Common myeloid progenitor, CD34-positive (primary cell): ENCODE results near the gene LMLN. TPM values are rescaled to one million over a fixed set of nuclear protein-coding genes. Genes with fewer than 3 reads are reported as not detected.
"Not testable (repeated sequence)": the region's sequence is repeated elsewhere in the genome, so short reads cannot be mapped to it uniquely, and the experiment has no call there.

Source experiments
- CTCF ChIA-PET: fragments of 350-600 bp; sonication (Branson Sonifier 250); formaldehyde crosslinking; loops from one replicate; lab custom pipeline; 2021; ENCODE audit warnings: antibody characterized with exemption; lab: Charles Lee
- POLR2A ChIA-PET: fragments of 350-600 bp; sonication (Branson Sonifier 250); formaldehyde crosslinking; loops from one replicate; lab custom pipeline; 2021; ENCODE audit warnings: antibody characterized with exemption; lab: Charles Lee
- DNase-seq, 3 donors: peaks; one replicate each; pipeline versions ENCODE4 v3.0.0 to v3.0.0-alpha.2; 2013
- H3K27ac ChIP-seq, 2 experiments: 1 replicate in 1 of 2; 2 replicates in 1 of 2; pipeline ENCODE4 v1.7.0; 2013; ENCODE audit warnings: inconsistent platforms in 2 of 2, low read length in 2 of 2, mild to moderate bottlenecking in 2 of 2, low read depth in 1 of 2, moderate library complexity in 1 of 2; ENCODE audit not compliant: severe bottlenecking in 2 of 2, insufficient read depth in 1 of 2, poor library complexity in 1 of 2
- H3K27me3 ChIP-seq, 5 experiments: replicated peaks in 2 of 5; 1 replicate in 3 of 5; 2 replicates in 2 of 5; pipeline versions ENCODE4 v1.6.1 to v1.7.0; 2013; ENCODE audit warnings: low read length in 4 of 5, mild to moderate bottlenecking in 2 of 5, moderate library complexity in 2 of 5, inconsistent platforms in 1 of 5; ENCODE audit not compliant: insufficient read depth in 5 of 5, control insufficient read depth in 4 of 5
- H3K36me3 ChIP-seq, 4 experiments: 1 replicate in 2 of 4; 2 replicates in 2 of 4; pipeline versions ENCODE4 v1.6.1 to v1.7.0; 2013; ENCODE audit warnings: low read length in 3 of 4, control low read depth in 1 of 4, mild to moderate bottlenecking in 1 of 4; ENCODE audit not compliant: control insufficient read depth in 4 of 4, insufficient read depth in 4 of 4
- H3K4me1 ChIP-seq, 4 experiments: 1 replicate in 3 of 4; 2 replicates in 1 of 4; pipeline versions ENCODE4 v1.6.1 to v1.7.1; 2013; ENCODE audit warnings: low read length in 3 of 4, mild to moderate bottlenecking in 3 of 4, control low read depth in 1 of 4, inconsistent platforms in 1 of 4, moderate library complexity in 1 of 4; ENCODE audit not compliant: control insufficient read depth in 4 of 4, insufficient read depth in 4 of 4; ENCODE audit errors: control extremely low read depth in 1 of 4
- H3K4me3 ChIP-seq, 7 experiments: 1 replicate in 4 of 7; 2 replicates in 3 of 7; pipeline versions ENCODE4 v1.5.1 to v1.7.0; 2013; ENCODE audit warnings: mild to moderate bottlenecking in 7 of 7, low read length in 6 of 7, moderate library complexity in 6 of 7, inconsistent platforms in 2 of 7, low read depth in 2 of 7, control low read depth in 1 of 7; ENCODE audit not compliant: insufficient read depth in 4 of 7, control insufficient read depth in 1 of 7; ENCODE audit errors: extremely low read depth in 1 of 7
- H3K9me3 ChIP-seq, 5 experiments: 1 replicate in 4 of 5; 2 replicates in 1 of 5; pipeline versions ENCODE4 v1.6.1 to v1.7.1; 2013; ENCODE audit warnings: low read length in 4 of 5, mild to moderate bottlenecking in 2 of 5, inconsistent platforms in 1 of 5, low read depth in 1 of 5, moderate library complexity in 1 of 5; ENCODE audit not compliant: control insufficient read depth in 4 of 5, insufficient read depth in 2 of 5; ENCODE audit errors: control extremely low read depth in 1 of 5
- WGBS: methylation state at CpG from one replicate; pipeline ENCODE4 v1.1.5; 2013; ENCODE audit not compliant: insufficient coverage; 5-methylcytosine and 5-hydroxymethylcytosine counted together
- polyA plus RNA-seq: library from polyadenylated mRNA; unstranded; fragments of 120-200 nt; gene quantifications from one replicate; pipeline ENCODE4 v1.2.1, GENCODE V29; 2013

Gene LMLN
- 4.4 TPM for polyA plus RNA-seq

DNA sequence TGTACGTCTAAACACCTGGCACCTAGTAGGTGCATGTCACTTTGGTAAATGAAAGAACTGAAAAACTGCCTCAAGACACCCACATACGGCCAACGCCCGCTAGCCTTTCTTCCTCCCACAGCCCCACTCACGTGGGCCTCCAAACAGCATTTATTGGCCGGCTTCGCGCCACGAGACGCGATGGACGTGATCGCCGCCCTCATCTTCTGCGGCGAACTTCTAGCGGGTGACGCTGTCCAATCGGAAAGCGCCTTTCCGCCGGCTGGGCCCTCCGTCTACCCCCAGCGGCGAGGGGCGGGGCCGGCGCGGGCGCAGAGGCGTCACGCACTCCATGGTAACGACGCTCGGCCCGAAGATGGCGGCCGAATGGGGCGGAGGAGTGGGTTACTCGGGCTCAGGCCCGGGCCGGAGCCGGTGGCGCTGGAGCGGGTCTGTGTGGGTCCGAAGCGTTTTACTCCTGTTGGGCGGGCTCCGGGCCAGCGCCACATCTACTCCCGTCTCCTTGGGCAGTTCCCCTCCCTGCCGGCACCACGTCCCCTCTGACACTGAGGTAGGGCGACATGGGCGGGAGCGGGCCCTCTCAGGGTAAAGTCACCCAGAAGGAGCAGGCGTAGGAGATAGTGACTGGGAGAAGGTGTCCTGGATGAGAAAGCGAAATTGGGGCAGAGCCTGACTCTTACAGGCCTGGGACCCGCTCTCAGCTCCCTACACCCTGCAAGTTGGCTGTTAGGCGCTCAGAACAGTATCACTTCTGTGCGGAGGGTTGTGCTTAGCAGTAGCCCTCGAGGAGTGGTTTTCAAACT is at the start of gene LMLN:
LMLN (plus strand) TSS at position 327 of the 803 bp plus-strand sequence; CDS start at position 356, 29 bp downstream.
- peaks cover 5 to 54% (median 26%) of the 10 kb centered on the region in 4 experiments for H3K4me1 ChIP-seq
- CTCF ChIA-PET, result no interaction called here

DNA sequence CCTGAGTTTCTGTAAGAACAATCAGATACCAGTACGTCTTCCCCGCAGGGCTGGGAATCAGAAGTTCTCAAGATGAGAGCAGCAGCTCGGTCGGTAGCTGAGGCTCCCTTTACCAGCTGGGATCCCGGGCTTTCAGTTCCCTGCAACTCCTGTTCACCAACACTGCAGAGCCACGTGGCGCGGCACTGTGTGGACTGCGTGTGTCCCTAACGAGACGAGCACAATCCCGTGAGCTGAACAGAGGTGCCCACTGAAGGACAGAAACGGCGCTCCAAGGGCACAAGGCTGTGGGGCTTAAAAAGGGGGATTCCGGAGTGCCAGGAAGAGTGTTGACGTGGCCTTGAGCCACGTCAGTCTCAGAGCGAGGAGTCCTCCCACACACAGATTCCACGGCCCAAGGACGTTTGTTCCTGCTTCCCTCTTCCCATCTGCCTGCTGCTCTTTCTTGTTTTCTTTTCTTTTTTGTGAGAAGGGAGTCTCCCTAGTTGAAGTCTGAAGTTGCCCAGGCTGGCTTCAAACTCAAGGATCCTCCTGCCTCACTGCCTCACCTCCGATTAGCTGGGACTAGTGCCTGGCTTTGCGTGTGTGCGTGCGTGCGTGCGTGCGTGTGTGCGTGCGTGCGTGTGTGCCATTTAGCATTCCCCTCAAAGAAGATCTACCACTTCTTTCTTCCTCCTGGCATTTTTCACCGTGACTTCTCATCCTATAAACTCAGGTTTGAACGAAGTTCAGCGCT is 47.1 kb upstream of the LMLN start:
- ChIA-PET POLR2A (no interaction called here), CTCF (interaction anchor here (1.0 to 1.2 kb wide), 3 partner anchors 15 to 29 kb away, joined by 4 to 5 read pairs (median 4); no protein-coding TSS in a partner anchor)
- Histone ChIP-seq H3K27ac (no peak overlapping the region), H3K4me3 (no peak overlapping the region), H3K36me3 (peaks cover 0 to 5% (median 0%) of the 10 kb centered on the region in 4 experiments), H3K27me3 (no peaks in the 10 kb centered on the region), H3K9me3 (no peaks in the 10 kb centered on the region), H3K4me1 (no peaks in the 10 kb centered on the region)
- no peak for DNase-seq
- 96% methylated on average over 27 of the region's 33 CpGs for WGBS

More for the DNA sequence above, at the start of gene LMLN:
- WGBS, result 0% methylated on average over 50 of the region's 62 CpGs
- DNase-seq, result peak; percentile 96 to 99 (median 98)
- Histone ChIP-seq H3K4me3 (peak within 1 kb of the TSS; percentile 80 to 97 (median 92)), H3K27ac (peak within 1 kb of the TSS; percentile 65 to 77), H3K27me3 (no peaks in the 10 kb centered on the region), H3K9me3 (no peaks in the 10 kb centered on the region), H3K36me3 (peaks cover 4 to 23% (median 15%) of the 10 kb centered on the region in 4 experiments)
- POLR2A ChIA-PET, result no interaction called here

DNA sequence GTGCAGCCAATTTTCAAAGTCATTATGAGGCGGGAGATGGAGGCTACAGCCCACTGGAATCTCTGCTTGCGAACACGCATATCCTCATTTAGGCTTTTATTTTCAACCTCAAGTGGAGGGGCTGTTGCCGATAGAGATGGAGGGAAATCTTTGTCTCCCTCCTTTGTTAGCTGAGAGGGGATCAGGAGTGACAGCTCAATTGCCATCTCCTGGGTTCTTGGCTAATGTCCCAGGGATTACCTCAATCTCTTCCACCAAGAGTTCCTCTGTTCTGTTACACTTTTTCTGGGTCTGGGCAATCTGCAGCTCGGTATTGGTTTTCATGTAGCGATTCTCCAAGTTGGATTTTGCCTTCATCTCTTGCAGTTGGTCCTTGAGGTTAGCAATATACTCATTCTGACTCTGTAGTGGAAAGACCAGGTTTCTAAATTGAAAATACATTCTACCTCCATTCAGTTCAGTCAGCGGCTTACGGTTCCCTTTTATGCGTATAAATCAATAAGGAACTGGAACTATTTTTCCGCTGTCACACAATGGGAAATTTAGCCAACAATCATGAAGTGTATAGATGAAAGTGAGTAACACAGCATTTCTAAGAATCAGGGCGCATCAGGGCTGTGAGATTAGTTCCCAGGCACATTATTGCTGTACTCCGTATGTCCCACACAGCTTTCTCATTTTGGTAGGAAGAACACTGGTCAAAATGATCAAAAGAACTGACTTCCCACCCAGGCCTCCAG is 46.2 kb upstream of the LMLN start:
- CTCF ChIA-PET, result no interaction called here
- DNase-seq, result no peak
- POLR2A ChIA-PET, result no interaction called here
- Histone ChIP-seq H3K4me1 (no peaks in the 10 kb centered on the region), H3K4me3 (no peak overlapping the region), H3K9me3 (no peaks in the 10 kb centered on the region), H3K27me3 (no peaks in the 10 kb centered on the region), H3K27ac (no peak overlapping the region), H3K36me3 (peaks cover 0 to 5% (median 0%) of the 10 kb centered on the region in 4 experiments)
- 98% methylated on average over 9 of the region's 12 CpGs for WGBS

- H3K27ac ChIP-seq, H3K9me3 ChIP-seq, H3K4me1 ChIP-seq, H3K36me3 ChIP-seq, CTCF ChIA-PET, POLR2A ChIA-PET, H3K27me3 ChIP-seq, DNase-seq, H3K4me3 ChIP-seq: not testable (repeated sequence)
- WGBS, result 90% methylated on average over 20 of the region's 24 CpGs
These were observed 38.4 kb upstream of the LMLN start for GRCh38 chr3:197921429-197922275.

DNA sequence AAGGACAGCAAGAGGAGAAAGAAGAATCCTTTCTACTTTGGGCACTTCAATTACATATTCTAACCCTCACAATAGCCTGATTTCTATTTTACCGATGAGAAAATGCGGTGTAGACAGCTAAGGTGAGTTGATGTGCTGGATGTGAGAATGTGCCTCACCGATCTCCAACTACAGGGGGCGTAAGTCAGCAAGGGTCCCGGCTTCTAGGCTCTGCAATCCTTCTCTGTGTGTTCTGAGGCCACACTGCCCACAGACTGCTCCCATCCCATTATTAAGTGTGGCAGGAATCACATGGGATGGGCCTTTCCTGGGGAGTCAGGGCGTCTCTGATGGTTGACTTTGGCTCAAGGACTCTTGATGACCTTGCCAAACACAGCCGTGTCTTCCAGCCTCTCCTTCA is 33.6 kb upstream of the LMLN start:
- ChIA-PET POLR2A (no interaction called here), CTCF (interaction anchor here (0.8 to 2.1 kb wide), 2 partner anchors 9 to 17 kb away, joined by 3 to 4 read pairs; no protein-coding TSS in a partner anchor)
- DNase-seq, result no peak
- no peaks in the 10 kb centered on the region for H3K4me1 ChIP-seq
- no peaks in the 10 kb centered on the region for H3K27me3 ChIP-seq
- H3K4me3 ChIP-seq, result no peak overlapping the region
- H3K27ac ChIP-seq, result no peak overlapping the region
- peaks cover 0 to 3% (median 0%) of the 10 kb centered on the region in 5 experiments for H3K9me3 ChIP-seq
- peaks cover 0 to 5% (median under 1%) of the 10 kb centered on the region in 4 experiments for H3K36me3 ChIP-seq
- 95% methylated on average over 6 of the region's 7 CpGs for WGBS

DNA sequence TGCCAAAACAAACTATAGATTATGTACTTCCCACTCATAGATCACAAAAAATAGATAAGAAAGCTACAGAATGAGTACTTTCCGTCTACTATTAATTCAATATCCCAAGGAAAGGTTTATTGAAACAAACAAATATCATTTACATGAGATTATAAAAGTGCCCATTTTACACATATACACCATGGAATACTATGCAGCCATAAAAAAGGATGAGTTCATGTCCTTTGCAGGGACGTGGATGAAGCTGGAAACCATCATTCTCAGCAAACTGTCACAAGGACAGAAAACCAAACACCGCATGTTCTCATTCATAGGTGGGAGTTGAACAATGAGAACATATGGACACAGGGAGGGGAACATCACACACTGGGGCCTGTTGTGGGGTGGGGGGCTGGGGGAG is 32.4 kb upstream of the LMLN start:
- WGBS, result 100% methylated on average over 1 of the region's 3 CpGs
- H3K27me3 ChIP-seq, POLR2A ChIA-PET, H3K9me3 ChIP-seq, H3K36me3 ChIP-seq, H3K4me1 ChIP-seq, H3K4me3 ChIP-seq, DNase-seq, H3K27ac ChIP-seq: not testable (repeated sequence)
- CTCF ChIA-PET, result interaction anchor here (1.9 to 2.1 kb wide), 2 partner anchors 11 to 15 kb away, joined by 4 to 5 read pairs; no protein-coding TSS in a partner anchor
